BLaER1 treated with 17β-estradiol and CSF1 and Interleukin-3, amounts not matched to agents 10 nM and 100 nM (cell line): ENCODE data around the gene FBH1.
A peak's percentile ranks its signal among the peaks of the same experiment; 100 is the strongest.
"Not testable (repeated sequence)": the region's sequence is repeated elsewhere in the genome, so short reads cannot be mapped to it uniquely, and the experiment has no call there.

ENCODE experiments used
- H3K27ac ChIP-seq, 11 experiments: shearing (Covaris generic); formaldehyde crosslinking; 2 replicates each; pipeline ENCODE4 v1.8.1; 2022
- H3K27me3 ChIP-seq, 11 experiments: shearing (Covaris generic); formaldehyde crosslinking; 2 replicates each; pipeline ENCODE4 v1.8.1; 2022
- H3K36me3 ChIP-seq, 11 experiments: shearing (Covaris generic); formaldehyde crosslinking; 2 replicates each; pipeline ENCODE4 v1.8.1; 2022
- H3K4me1 ChIP-seq, 10 experiments: shearing (Covaris generic); formaldehyde crosslinking; 2 replicates each; pipeline ENCODE4 v1.8.1; 2022
- H3K4me2 ChIP-seq, 11 experiments: shearing (Covaris generic); formaldehyde crosslinking; 2 replicates each; pipeline ENCODE4 v1.8.1; 2022
- H3K4me3 ChIP-seq, 10 experiments: shearing (Covaris generic); formaldehyde crosslinking; 2 replicates each; pipeline ENCODE4 v1.8.1; 2022
- H3K9ac ChIP-seq, 11 experiments: shearing (Covaris generic); formaldehyde crosslinking; 2 replicates each; pipeline ENCODE4 v1.8.1; 2022
- H3K9me3 ChIP-seq, 11 experiments: shearing (Covaris generic); formaldehyde crosslinking; replicated peaks in 1 of 11; 2 replicates each; pipeline ENCODE4 v1.8.1; 2022
- H4K20me1 ChIP-seq, 11 experiments: shearing (Covaris generic); formaldehyde crosslinking; 2 replicates each; pipeline ENCODE4 v1.8.1; 2022
- Cebpa-rat ChIP-seq, 11 experiments: shearing (Covaris generic); IDR thresholded peaks; 2 replicates each; pipeline ENCODE4 v1.8.1; 2022

FBH1 gene

DNA sequence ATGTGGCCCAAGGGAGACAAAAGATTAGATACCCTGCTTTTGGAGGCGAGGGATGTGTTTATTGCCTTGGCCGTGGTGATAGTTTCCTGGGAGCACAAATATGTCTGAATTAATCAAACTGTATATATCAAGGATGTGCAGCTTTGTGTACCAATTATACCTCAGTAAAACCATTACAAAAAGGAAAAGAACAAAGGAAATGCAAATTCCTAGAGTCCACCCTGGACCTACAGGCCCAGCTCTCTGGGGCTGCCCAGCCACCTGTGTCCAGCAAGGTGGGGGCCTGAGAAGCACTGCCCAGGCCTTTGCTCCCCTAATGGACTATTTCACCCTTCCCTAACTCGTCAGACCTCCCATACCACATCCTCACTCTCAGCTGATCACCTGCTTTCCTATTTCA lies 20.9 kb upstream of the FBH1 start:
- H3K4me3 ChIP-seq: no peak overlapping the region
- H3K4me1 ChIP-seq: peaks cover 21 to 42% (median 34%) of the 10 kb centered on the region in 10 experiments; a peak in 19 of 20 replicates
- peaks cover 0 to 25% (median 10%) of the 10 kb centered on the region in 11 experiments; a peak in 11 of 22 replicates for H3K36me3 ChIP-seq
- peaks cover 13 to 28% (median 23%) of the 10 kb centered on the region in 11 experiments for H3K9me3 ChIP-seq
- H3K27me3 ChIP-seq: no peaks in the 10 kb centered on the region
- no peaks in the 10 kb centered on the region for H4K20me1 ChIP-seq
- no peak overlapping the region for H3K4me2 ChIP-seq
- TF ChIP-seq Cebpa-rat (IDR thresholded peaks at IDR 0.05): no peak
- no peak overlapping the region for H3K27ac ChIP-seq
- no peak overlapping the region for H3K9ac ChIP-seq

- Histone ChIP-seq H3K27me3 (no peaks in the 10 kb centered on the region), H4K20me1 (no peaks in the 10 kb centered on the region), H3K4me2 (peak overlapping the region; percentile 11 to 69 (median 40); a peak in 16 of 22 replicates), H3K9ac (no peak overlapping the region), H3K27ac (peak overlapping the region in 2 of 11 experiments; percentile 1 to 34; a peak in 1 of 22 replicates), H3K4me1 (peaks cover 14 to 38% (median 25%) of the 10 kb centered on the region in 10 experiments; a peak in 19 of 20 replicates), H3K4me3 (no peak overlapping the region), H3K36me3 (peaks cover 6 to 40% (median 25%) of the 10 kb centered on the region in 11 experiments; a peak in 20 of 22 replicates), H3K9me3 (peaks cover 13 to 21% (median 19%) of the 10 kb centered on the region in 11 experiments)
- TF ChIP-seq Cebpa-rat (IDR thresholded peaks at IDR 0.05): no peak
Observed at GRCh38 chr10:5871596-5871995, 18.4 kb upstream of the FBH1 start.

GRCh38 chr10:5873515-5873995 lies 16.5 kb upstream of the FBH1 start:
- Histone ChIP-seq H3K4me1 (peaks cover 6 to 30% (median 18%) of the 10 kb centered on the region in 10 experiments; a peak in 19 of 20 replicates), H3K4me3 (no peak overlapping the region; a peak in 1 of 20 replicates), H3K9ac (0 out of 22 replicates have a peak overlapping the region, but pooled peaks of 2 of the 11 experiments have one; percentile 24 to 28), H3K36me3 (peaks cover 25 to 52% (median 36%) of the 10 kb centered on the region in 11 experiments), H3K27ac (no peak overlapping the region; a peak in 1 of 22 replicates), H4K20me1 (no peaks in the 10 kb centered on the region), H3K27me3 (no peaks in the 10 kb centered on the region), H3K4me2 (peak overlapping the region in 7 of 11 experiments; percentile 8 to 56 (median 30); a peak in 8 of 22 replicates), H3K9me3 (peaks cover 4 to 10% (median 8%) of the 10 kb centered on the region in 11 experiments)
- TF ChIP-seq Cebpa-rat (IDR thresholded peaks at IDR 0.05): no peak

DNA sequence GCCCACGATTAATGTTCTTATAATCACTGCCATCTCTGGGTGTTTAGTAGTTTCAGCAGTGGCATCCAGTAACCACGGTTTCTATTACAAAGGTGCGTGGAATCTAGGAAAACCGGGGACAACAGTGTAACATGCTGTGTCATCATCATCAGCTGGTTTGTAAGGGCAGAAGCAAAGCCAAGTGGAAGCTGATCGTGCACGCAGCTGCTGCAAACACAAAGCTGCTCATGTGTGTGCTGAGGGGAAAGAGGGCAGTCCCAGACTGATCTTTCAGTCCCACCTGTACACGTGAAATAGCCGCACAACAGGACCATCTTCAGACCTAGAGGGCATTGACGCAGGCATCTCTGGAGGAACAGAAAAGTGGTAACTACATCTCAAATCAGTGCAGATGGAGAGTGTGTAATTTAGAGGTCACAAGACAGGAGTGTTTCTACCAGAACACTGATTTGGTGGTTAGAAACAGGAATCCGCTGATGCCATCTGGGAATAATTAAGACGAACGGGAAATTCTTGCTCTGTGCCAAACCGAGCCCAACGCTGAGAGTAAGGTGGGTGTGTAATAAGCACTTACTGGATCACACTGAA lies 13.8 kb upstream of the FBH1 start:
- H3K27ac ChIP-seq: no peak overlapping the region
- no peaks in the 10 kb centered on the region for H3K27me3 ChIP-seq
- H3K4me1 ChIP-seq: peaks cover 5 to 29% (median 15%) of the 10 kb centered on the region in 10 experiments; a peak in 19 of 20 replicates
- H3K4me2 ChIP-seq: no peak overlapping the region
- TF ChIP-seq Cebpa-rat (IDR thresholded peaks at IDR 0.05): no peak
- no peak overlapping the region for H3K9ac ChIP-seq
- H3K36me3 ChIP-seq: peaks cover 37 to 70% (median 54%) of the 10 kb centered on the region in 11 experiments
- H3K4me3 ChIP-seq: no peak overlapping the region
- H4K20me1 ChIP-seq: no peaks in the 10 kb centered on the region
- no peaks in the 10 kb centered on the region for H3K9me3 ChIP-seq

- not testable (repeated sequence) for H3K9me3 ChIP-seq, H4K20me1 ChIP-seq, H3K27me3 ChIP-seq, H3K27ac ChIP-seq, H3K9ac ChIP-seq, H3K4me3 ChIP-seq, H3K4me2 ChIP-seq
- peaks cover 39 to 76% (median 59%) of the 10 kb centered on the region in 11 experiments for H3K36me3 ChIP-seq
- peaks cover 0 to 21% (median 7%) of the 10 kb centered on the region in 10 experiments; a peak in 13 of 20 replicates for H3K4me1 ChIP-seq
Observed at GRCh38 chr10:5877041-5877440, 13.0 kb upstream of the FBH1 start.

DNA sequence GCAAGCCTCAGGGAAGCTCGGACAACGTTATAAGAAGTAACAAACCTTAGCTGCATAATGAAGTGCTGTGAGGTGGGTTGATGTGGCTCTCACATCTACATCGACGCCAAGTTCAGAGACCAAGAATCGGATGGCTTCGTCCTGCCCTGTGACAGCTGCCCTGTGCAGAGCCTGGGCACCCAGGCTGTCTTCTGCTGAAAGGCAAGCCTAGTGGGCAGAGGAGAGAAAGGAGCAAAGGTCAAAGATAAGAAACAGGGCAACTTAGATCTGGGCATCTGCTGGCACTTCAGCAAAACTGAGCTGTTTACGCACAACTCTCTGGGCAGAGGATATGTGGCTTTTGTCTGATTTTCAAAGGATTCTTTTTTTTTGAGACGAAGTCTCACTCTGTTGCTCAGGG lies 7.1 kb upstream of the FBH1 start:
- Histone ChIP-seq H3K9ac (peak overlapping the region in 2 of 11 experiments; percentile 17 to 38; a peak in 2 of 22 replicates), H3K27me3 (no peaks in the 10 kb centered on the region), H4K20me1 (peaks cover 0 to 3% (median 2%) of the 10 kb centered on the region in 11 experiments; a peak in 7 of 22 replicates), H3K9me3 (no peaks in the 10 kb centered on the region), H3K36me3 (peaks cover 52 to 93% (median 82%) of the 10 kb centered on the region in 11 experiments), H3K27ac (no peak overlapping the region), H3K4me1 (peaks cover 4 to 20% (median 10%) of the 10 kb centered on the region in 10 experiments), H3K4me2 (no peak overlapping the region), H3K4me3 (no peak overlapping the region)
- TF ChIP-seq Cebpa-rat (IDR thresholded peaks at IDR 0.05): no peak

DNA sequence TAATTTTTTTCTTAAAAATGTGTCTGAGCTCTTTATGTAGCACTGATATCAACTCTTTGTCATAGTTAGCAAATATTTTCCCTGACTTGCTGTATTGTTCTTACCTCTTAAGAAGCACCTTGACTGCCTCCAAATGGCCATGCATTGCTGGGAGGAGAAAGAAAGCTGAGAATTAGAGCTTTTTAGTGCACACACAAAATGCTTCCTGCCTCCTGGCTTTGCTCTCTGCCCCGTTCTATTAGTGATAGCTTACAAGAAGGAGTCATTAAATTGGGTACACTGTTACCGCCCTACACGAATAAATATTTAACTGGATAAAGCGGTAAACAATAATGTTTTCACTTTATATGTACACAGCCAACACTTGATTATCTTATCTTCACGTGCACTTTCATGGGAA lies 4.4 kb upstream of the FBH1 start:
- Histone ChIP-seq H3K4me2 (no peak overlapping the region), H3K27me3 (no peaks in the 10 kb centered on the region), H3K4me3 (no peak overlapping the region), H3K9ac (no peak overlapping the region), H4K20me1 (peaks cover 0 to 18% (median 10%) of the 10 kb centered on the region in 11 experiments; a peak in 12 of 22 replicates), H3K36me3 (peaks cover 36 to 66% (median 56%) of the 10 kb centered on the region in 11 experiments), H3K9me3 (no peaks in the 10 kb centered on the region), H3K4me1 (peaks cover 14 to 29% (median 20%) of the 10 kb centered on the region in 10 experiments), H3K27ac (no peak overlapping the region)
- TF ChIP-seq Cebpa-rat (IDR thresholded peaks at IDR 0.05): no peak

- H3K9me3 ChIP-seq: no peaks in the 10 kb centered on the region
- peaks cover 33 to 58% (median 48%) of the 10 kb centered on the region in 11 experiments for H3K36me3 ChIP-seq
- H3K27ac ChIP-seq: no peak overlapping the region
- H4K20me1 ChIP-seq: peaks cover 8 to 32% (median 24%) of the 10 kb centered on the region in 11 experiments; a peak in 19 of 22 replicates
- peaks cover 29 to 43% (median 34%) of the 10 kb centered on the region in 10 experiments for H3K4me1 ChIP-seq
- no peak for TF ChIP-seq Cebpa-rat (IDR thresholded peaks at IDR 0.05)
- H3K9ac ChIP-seq: no peak overlapping the region
- H3K27me3 ChIP-seq: no peaks in the 10 kb centered on the region
- H3K4me3 ChIP-seq: no peak overlapping the region
- H3K4me2 ChIP-seq: peak overlapping the region in 9 of 11 experiments; percentile 1 to 100 (median 27); a peak in 12 of 22 replicates
Observed at GRCh38 chr10:5887029-5887428, 3.0 kb upstream of the FBH1 start.

DNA sequence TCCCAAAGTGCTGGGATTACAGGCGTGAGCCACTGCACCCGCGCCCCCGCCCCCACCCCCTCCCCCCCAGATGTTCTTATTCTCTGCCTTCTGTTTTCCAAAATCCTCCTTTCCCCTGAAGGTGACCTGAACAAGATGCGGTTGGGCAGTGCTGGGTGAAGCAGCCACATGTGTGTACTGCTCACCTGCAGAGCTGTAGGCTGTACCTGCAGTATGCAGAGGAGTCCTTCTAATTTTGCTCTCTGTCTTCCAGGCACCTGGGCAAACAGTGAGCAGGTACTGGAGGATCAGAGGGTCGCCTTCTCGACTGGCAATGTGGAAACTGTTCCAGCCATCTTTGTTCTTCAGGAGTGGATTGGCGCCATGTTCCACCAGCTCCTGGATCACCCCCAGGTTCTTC lies 2.4 kb upstream of the FBH1 start:
- peak overlapping the region; percentile 17 to 97 (median 91); a peak in 16 of 22 replicates for H3K9ac ChIP-seq
- peak overlapping the region in 6 of 11 experiments; percentile 18 to 91 (median 38); a peak in 6 of 22 replicates for H3K27ac ChIP-seq
- H3K4me2 ChIP-seq: peak overlapping the region; percentile 85 to 100 (median 98)
- peaks cover 12 to 38% (median 28%) of the 10 kb centered on the region in 11 experiments; a peak in 19 of 22 replicates for H4K20me1 ChIP-seq
- no peak for TF ChIP-seq Cebpa-rat (IDR thresholded peaks at IDR 0.05)
- no peaks in the 10 kb centered on the region for H3K9me3 ChIP-seq
- peaks cover 27 to 58% (median 43%) of the 10 kb centered on the region in 11 experiments for H3K36me3 ChIP-seq
- peaks cover 32 to 47% (median 39%) of the 10 kb centered on the region in 10 experiments for H3K4me1 ChIP-seq
- H3K4me3 ChIP-seq: peak overlapping the region in 8 of 10 experiments; percentile 74 to 99 (median 90); a peak in 13 of 20 replicates
- no peaks in the 10 kb centered on the region for H3K27me3 ChIP-seq
